HG02623 (cell line): ENCODE measurements around the gene VMP1.
"Not testable (repeated sequence)": the region's sequence is repeated elsewhere in the genome, so short reads cannot be mapped to it uniquely, and the experiment has no call there.

Source experiments
- ATAC-seq: cut with Tn5 transposase; IDR thresholded peaks from one replicate; pipeline ENCODE4 v1.9.1; 2021; ENCODE audit warnings: moderate library complexity; ENCODE audit not compliant: unreplicated experiment

The VMP1 gene

DNA sequence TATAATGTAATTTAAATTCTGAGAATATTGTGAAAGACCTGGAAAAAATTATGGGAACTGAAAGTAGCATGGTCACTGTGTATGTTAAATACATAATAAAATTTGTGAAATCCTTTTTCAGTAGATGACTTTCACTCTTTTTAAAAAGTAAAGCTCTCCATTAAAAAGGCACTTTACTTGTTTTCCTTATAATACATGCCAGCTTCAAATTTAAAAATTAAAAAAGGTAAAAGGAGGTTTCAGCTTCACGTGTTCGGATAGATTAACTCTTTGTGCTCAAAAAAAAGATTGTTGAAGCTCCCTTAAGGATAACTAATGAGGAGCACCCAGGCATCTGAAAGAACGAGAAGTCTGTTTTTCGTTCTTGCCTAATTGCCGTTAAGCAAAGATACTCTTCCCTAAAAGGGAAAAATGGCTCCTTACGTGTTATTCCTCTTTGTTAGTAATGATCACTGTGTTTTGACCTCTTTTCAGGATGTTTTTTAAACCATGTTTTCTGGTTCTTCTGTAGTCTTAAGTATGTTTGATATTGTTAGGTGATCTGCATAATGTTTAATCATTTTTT is 97.5 kb downstream of the VMP1 start:
- ATAC-seq: no peak

DNA sequence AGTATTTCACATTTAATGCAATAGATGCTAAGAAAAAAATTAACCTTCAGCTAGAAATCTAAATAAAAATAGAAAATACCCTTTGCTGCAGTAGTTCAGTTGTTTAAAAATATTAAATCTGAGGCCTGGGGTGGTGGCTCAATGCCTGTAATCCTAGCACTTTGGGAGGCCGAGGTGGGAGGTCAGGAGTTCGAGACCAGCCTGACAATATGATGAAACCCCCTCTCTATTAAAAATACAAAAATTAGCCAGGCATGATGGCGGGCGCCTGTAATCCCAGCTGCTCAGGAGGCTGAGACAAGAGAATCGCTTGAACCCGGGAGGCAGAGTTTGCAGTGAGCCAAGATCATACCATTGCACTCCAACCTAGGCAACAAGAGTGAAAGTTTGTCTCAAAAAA is 98.9 kb downstream of the VMP1 start:
- ATAC-seq: not testable (repeated sequence)

DNA sequence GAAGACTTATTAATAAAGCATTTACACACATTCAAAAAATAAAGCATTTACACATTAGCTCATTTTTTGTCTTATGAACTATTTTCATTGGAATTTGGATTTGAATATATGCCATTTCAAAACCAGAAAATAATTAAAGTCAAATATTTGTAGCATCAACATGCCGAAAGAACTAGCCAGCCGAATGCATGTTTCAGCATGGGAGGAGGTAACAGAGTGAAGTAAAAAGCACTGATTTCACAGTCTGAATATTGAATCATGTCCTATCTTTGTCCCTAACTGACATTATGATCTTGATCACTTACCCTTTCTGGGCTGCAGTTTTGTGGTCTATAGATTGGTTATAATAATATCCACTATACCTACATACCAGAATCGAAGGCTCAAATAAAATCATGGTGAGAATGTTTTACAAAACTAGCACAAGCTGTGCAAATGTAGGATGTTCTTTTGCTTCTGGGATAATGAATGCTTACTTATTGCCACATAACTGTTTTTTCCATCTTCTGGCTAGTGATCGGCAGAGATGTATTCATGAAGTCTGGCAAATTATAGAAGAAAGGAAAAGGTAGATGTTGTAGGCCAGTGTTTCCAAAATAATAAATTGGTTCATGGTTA is 100.5 kb downstream of the VMP1 start:
- ATAC-seq: no peak

DNA sequence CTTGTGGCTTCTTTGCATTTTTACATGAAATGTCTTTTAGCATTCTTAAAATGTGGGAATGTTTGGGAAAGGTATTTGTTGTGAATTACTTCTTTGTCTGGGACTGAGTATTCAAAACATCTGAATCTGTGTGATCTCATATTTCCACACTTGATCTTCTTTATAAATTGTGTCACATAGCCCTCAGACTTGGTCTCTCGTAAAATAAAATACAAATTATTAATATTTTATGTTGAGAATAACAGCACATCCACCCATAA is 103.4 kb downstream of the VMP1 start:
- no peak for ATAC-seq

DNA sequence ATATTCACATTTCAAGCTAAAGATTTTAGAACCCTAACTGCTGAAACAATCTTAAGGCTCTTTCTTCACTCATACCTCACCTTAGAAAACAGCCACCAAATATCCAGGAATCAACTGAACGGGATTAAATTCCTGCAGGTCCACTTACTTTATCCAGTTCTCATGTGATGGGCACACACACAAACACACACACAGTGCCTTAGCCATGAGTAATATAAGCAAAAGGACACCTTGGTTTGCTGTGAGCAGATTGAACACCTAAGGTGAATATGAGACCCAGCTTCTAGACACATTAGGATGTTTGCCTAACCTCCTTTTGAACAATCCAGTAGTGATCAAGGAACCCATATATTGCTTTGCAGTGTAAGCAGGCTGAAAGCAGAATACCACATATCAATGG is 103.8 kb downstream of the VMP1 start:
- no peak for ATAC-seq

DNA sequence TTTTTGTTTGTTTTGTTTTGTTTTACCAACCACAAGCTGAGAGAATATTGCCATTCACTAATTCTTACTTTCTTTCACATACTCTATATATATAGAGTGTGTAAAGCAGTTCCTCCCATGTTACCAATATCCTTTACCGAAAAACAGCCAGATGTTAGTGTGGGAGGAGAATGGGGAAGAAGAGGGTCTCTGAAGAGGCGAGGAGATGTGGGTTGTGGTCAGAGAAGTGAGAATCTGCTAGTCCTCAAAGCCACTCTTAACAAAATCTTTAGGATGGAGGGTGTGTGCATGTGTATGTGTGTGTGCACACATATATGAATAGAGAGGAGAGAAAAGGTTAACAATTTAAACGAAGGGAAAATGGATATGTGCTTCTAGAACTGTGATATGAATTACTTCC is 104.7 kb downstream of the VMP1 start:
- no peak for ATAC-seq

DNA sequence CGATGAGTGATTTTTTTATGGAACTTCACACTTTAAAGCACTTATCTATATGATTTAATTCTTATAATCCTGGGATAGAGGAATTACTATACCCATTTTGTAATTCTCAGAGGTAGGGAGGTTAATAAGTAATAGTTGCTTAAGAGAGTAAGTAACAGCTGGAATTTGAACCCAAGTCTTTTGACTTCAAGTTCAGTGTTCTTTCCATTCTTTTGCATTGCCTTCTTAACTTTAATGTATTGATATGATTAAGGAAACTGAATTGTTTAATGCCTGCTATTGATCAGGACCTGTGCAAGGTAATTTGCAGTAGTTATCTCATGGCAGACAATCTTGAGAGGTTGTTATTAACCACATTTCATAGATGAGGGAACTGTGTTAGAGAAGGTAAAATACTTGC is 106.8 kb downstream of the VMP1 start:
- no peak for ATAC-seq

DNA sequence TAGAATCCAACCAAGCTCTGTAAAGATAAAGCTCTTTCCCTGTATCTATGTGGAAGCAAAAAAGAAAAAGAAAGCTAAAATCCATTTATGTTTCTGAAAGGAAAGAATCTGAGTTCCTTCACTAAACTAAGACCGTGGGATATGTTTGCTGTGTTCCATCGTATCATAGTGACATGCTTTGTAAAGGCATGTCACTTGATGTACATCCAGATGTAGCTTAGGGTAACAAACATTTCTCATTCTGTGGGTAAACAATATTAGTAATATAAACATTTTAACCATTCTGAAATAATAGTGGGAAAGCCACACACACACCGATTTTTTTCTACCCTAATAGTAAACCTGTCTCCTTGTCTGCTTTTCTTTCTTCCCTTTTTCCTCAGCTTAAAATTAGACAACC is 107.2 kb downstream of the VMP1 start:
- no peak for ATAC-seq

DNA sequence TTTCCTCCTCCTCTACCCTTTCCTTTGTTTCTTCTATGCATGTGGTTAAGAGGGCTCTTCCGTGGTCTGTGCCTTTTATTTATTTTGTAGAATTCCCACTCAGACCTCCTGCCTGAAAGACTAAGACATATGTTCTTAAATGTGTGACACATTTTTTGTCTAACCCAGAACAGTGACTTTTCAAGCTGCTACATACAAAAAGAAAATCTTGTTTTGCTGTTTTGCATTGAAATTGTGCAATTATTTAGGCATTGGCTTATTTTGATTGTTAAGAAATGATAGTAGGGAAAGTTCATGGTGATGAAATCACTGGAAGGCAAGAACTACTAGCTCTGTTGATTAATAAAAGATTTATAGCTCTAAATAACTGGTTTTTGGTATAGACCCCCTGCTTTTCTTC is 108.5 kb downstream of the VMP1 start:
- ATAC-seq: no peak

DNA sequence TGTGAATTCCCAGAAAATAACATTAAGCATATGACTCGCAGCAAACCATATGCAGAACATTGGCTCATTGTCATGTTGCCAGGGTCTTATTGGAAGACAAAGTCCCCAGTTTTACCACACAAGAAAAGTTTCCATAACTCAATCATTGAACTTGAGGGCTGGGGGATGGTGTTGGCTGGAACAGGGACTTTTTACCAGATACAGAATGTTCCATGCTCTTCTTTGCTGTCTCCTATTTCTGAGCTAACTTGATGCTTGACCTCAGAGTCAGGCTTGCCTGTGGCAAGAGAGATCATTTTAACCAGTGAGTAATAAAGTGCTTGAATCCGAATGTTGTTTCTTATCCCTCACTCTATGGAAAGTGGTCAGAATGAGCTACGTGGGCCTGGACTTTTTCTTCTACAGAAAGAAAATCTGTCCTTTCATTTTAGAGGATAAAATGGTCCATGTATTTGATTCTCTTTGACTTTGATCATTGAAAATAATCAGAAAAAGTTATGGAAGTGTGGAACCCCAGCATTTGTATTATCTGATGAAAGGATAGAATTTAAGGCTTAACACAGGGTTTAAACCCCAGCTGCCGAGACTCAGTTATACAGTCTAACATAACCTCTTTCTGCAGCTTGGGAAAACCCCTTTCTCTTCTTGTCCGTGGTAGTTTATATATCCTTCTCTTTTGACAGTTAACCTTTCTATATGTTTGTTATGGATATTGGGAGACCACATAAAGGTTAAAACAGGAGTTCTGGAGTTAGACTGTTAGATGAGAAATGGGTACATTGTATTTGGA is 118.3 kb downstream of the VMP1 start:
- ATAC-seq: no peak

DNA sequence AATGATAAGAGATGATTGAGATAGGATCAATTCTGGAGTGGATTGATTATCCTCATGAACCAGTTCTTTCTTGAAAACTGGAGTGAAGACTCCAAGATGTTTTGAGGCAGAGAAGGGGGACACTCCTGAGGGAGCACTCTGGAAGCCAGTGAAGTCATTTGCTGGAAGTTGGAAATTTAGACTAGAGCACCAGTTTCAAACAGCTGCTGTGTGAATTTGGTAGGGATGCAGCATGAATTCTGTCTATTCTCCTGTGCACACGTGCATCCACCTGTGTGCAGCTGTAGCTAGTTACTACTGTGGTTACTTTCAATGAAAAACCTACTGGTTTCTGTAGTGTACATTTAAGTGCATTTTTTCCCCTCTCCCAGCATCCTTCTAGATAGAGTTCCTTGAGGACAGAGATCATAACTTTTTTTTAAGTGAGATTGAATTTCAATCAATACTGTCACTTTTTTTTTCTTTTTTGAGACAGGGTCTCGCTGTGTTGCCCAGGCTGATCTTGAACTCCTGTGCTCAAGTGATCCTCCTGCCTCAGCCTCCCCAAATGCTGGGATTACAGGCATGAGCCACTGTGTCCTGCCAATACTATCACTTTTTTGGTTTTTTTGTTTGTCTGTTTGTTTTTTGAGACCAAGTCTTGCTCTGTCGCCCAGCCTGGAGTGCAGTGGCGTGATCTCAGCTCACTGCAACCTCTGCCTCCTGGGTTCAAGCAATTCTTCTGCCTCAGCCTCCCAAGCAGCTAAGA is 119.4 kb downstream of the VMP1 start:
- ATAC-seq: no peak

DNA sequence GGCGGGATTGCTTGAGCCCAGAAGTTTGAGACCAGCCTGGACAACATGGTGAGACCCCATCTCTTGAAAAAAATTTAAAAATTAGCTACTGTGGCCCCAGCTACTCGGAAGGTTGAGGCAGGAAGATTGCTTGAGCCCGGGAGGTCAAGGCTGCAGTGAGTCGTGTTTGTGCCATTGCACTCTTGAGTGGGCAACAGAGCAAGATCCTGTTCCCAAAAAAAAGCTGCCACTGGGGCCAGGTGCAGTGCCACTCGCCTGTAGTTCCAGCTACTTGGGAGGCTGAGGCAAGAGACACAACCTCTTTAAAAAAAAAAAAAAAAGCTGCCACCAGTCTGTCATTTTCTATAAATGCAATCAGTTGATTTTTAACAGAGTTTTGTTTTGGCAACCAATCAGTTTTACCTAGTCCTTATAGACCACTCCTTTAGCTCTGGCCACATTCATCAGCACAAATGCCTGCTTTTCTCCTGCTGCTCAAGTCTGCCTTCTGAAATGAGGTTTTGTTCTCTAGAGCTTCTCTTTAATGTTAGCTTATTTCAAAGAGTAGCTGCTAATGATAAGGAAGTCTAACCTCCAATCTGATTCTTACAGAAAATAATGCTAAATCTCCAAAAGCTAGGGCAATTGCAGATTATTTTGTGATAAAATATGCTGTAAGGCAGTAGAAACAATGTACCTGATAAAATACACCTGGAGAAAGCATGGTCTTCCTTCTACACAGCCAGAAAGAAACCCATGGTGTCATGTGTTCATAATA is 120.4 kb downstream of the VMP1 start:
- no peak for ATAC-seq

DNA sequence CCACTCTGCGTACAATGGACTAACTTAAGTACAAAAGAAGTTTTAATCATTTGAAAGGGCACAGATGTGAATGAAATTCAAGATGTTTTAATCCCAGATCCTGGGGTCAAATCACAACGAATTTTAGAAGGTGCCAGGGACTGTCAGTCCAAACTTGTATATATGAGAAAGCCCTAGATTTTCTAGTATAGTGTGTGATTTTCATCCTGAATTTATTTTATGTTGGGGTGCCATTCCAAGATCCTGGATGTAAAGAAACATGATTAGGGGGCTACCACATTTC is 121.0 kb downstream of the VMP1 start:
- no peak for ATAC-seq

DNA sequence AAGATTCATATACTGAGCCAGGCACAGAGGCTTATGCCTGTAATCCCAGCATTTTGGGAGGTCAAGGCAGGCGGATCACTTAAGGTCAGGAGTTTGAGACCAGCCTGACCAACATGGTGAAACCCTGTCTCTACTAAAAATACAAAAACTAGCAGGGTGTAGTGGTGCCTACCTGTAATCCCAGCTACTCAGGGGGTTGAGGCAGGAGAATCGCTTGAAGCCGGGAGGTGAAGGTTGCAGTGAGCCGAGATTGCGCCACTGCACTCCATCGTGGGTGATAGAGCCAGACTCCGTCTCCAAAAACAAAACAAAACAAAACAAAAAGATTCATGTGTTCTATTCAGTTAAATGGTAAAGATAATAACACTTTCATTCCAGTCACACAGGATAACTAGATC is 121.4 kb downstream of the VMP1 start:
- ATAC-seq: not testable (repeated sequence)

DNA sequence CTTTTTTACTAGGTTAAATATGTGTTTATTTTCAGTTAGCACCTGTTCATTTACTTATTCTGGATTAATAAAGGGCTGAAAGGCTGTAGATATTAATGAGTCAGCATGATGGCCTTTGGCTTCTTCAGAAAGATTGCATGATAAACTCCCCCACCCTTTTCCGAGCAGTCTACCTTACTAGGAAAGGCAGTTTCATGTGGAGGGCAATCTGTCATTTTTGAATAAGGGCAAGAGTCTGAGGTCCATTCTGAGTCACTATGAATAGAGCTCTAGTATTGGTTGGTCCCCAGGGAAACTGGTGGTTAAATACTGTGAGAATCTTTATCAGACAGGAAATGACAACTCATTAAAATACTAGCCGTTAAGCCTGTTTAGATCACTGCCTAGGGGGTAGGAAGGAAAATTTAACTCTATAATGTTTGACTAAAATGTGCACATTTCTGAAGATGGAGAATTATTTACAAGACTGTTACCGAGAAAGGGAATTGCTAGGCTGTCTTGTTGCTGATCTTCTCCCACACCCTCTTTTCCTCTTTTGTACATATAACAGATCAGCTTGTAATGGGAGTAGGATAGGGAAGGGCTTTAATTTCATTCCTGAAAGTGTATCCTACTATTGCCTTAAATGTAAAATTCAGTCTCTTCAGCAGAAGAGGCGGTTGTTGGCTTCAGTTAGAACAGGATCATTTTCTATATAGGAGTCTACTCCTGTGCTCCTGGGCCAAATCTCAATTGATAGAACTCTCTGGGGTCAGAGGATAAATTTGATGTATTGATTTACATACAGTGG is 122.0 kb downstream of the VMP1 start:
- ATAC-seq: peak; percentile 63

DNA sequence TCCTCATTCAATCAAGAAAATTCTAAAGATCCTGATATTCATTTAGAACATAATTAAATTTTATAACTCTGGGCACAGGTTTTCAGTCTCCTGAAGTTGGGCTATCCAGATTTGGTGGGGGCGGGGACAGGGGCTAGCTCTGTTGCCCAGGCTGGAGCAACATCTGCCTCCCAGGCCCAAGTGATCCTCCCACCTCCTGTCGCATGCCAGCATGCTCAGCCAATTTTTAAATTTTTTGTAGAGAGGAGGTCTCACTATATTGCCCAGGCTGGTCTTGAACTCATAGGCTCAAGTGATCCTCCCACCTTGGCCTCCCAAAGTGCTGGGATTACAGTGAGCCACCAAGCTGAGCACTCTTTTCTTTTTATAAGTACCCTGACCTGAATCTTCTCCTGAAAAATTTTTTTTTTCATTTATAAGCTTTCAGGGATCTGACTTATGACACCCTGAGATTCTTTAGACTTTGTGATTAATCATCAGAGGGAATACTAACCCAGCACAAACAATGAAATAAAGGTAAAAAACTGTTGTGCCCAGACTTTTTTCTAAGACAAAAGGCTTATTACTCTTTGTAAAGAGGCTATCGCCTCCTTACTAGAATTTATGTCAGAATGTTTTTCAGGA is 122.7 kb downstream of the VMP1 start:
- no peak for ATAC-seq

DNA sequence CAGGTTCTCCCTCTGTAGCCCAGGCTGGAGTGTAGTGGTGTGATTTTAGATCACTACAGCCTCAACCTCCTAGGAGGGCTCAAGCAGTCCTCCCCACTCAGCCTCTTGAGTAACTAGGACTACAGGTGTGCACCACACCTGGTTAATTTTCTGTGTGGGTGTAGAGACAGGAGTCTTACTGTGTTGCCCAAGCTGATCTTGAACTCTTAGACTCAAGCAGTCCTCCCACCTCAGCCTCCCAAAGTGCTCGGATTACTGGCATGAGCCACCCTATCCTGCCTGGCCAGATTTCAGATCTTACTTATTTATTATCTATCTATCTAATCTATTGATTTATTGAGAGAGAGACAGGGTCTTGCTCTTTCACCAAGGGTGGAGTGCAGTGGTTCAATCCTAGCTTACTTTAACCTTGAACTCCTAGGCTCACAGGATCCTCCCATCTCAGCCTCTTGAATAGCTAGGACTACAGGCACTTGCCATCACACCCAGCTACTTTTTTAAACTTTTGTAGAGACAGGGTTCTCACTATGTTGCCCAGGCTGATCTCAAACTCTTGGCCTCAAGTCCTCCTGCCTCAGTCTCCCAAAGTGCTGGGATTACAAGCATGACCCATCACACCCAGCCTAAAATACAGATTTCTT is 123.5 kb downstream of the VMP1 start:
- no peak for ATAC-seq

DNA sequence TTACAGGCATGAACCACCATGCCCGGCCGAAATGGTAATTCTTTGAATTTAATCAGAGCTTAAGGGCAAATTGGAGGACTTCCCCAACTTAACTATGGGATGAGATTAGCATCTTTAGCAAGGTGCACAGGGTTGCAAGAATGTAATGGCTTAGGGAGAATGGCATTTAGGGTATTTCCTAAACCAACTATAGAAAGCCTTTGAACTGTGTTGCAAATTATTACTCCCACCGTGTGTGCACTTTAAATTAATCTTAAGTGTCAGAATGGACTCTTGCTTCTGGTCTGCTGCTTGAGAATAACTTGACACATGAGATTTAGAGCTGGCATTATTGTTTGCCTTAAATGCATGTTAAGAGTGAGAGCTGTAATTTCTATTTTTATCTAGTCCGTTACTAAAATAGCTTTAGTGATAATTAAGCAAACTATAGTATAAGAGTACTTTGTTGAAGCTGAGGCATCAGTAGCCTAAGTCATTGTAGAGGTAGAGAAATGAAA is 125.5 kb downstream of the VMP1 start:
- no peak for ATAC-seq

DNA sequence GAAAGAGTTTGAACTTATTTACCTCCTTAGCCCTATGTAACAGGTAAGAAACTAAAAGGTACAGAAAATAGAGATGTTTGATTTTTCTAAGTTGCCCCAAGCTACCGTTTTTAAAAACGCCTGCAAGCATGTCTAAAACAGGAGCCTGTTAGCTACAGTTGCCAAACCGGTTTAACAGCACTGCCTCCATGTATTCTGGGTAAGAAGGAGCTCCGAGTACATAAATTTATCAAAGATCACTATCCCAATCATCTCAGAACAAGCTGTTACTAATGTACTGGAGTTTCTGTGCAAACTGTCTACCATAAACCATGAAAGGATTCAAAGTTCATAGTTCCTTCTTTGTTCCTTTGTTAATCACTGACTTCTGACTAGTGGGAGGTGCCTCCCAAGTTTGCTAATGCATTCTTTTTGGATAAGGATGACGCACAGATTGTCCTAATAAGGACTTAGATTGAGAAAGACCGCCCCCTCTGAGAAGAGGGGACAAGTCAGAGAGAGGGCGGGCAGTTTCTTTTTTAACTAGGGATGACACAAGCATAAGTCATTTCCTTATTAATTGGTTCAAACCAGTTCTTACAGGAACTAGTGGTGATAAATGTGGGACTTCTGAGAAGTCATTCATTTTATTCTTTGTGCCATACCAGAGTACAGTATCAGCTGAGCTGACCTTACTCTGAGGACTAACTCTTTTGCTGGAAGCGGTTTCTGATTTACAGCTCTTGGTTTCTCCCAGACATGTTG is 130.0 kb downstream of the VMP1 start:
- peak; percentile 58 for ATAC-seq
